H1 (cell line): Measurements from ENCODE around the gene OSGEP. TPM values are rescaled to one million over a fixed set of nuclear protein-coding genes. Genes with fewer than 3 reads are reported as not detected.

Experiments
- KDM5A ChIP-seq: fragments of 200-600 bp; IDR thresholded peaks from 2 replicates; pipeline ENCODE4 v1.7.1; 2012; ENCODE audit warnings: mild to moderate bottlenecking, low read length, inconsistent platforms, mixed read lengths
- RFX5 ChIP-seq: IDR thresholded peaks from 2 replicates; pipeline ENCODE4 v1.6.1; 2011; ENCODE audit warnings: low read depth, low read length, improper control_type of control experiment, borderline replicate concordance
- polyA plus RNA-seq, 7 experiments: library from polyadenylated mRNA; depleted of rRNA in 3 of 7; stranded (reverse) in 5 of 7; unstranded in 2 of 7; fragments of >200 nt in 5 of 7; fragments of 200-250 nt in 2 of 7; gene quantifications; 1 replicate in 5 of 7; 2 replicates in 1 of 7; 4 replicates in 1 of 7; pipeline versions ENCODE4 v1.2.1 to v1.2.3, GENCODE V29; 2011 to 2013; ENCODE audit warnings: missing spikeins in 2 of 7, mixed read lengths in 2 of 7
- total RNA-seq: library from RNA; stranded (reverse); fragmentation: NEBNext Ultra II Directional; extraction: Animal tissue kit (Norgen Biotek cat#: 25700); gene quantifications from 2 replicates; pipeline ENCODE4 v1.2.1, GENCODE V29; 2021
- TF ChIP-seq, protein P1 (sequence below), 3 experiments: IDR thresholded peaks; 1 replicate in 2 of 3; 2 replicates in 1 of 3; pipeline versions ENCODE4 v1.5.1 to v1.6.1; 2011; ENCODE audit warnings: low read length in 3 of 3, mild to moderate bottlenecking in 3 of 3, inconsistent platforms in 2 of 3, low read depth in 1 of 3, moderate library complexity in 1 of 3; ENCODE audit not compliant: insufficient read depth in 1 of 3; ENCODE audit errors: control extremely low read depth in 1 of 3

The OSGEP gene
- total and polyA plus RNA-seq, 2 of the 8 experiments (the other 6 are each of a cell fraction or from before 2014, with no cell fraction given): 34.4 to 78.6 TPM

DNA sequence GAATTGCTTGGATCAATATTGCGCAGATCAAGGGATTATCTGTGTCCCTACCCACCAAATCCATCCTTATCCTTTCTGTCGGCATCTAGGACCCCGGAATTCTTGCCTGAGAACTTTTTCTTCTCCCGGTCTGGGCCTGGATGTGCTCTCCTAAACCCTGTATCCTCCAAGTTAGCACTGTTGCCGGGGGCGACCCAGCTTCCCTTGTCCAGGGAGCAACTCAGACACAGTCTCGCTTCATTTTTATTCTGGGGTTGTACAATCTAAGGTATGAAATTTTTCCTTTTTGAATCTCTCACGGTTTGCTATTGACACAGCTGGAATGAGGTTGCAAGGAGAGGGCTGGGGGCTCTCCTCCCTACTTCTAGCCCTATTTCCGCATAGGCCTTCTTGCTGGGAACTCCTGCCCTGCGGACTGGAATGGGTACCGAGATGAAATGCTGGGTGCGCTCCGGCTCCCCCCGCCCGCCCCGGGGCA is 14.2 kb upstream of the OSGEP start (continued):
- TF ChIP-seq, protein P1, sequence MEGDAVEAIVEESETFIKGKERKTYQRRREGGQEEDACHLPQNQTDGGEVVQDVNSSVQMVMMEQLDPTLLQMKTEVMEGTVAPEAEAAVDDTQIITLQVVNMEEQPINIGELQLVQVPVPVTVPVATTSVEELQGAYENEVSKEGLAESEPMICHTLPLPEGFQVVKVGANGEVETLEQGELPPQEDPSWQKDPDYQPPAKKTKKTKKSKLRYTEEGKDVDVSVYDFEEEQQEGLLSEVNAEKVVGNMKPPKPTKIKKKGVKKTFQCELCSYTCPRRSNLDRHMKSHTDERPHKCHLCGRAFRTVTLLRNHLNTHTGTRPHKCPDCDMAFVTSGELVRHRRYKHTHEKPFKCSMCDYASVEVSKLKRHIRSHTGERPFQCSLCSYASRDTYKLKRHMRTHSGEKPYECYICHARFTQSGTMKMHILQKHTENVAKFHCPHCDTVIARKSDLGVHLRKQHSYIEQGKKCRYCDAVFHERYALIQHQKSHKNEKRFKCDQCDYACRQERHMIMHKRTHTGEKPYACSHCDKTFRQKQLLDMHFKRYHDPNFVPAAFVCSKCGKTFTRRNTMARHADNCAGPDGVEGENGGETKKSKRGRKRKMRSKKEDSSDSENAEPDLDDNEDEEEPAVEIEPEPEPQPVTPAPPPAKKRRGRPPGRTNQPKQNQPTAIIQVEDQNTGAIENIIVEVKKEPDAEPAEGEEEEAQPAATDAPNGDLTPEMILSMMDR (IDR thresholded peaks at IDR 0.05; ENCODE audit: control extremely low read depth in 1 of 3, insufficient read depth in 1 of 3, low read depth in 1 of 3, low read length in 3 of 3): no peak
- TF ChIP-seq RFX5: no peak
- TF ChIP-seq KDM5A: no peak
- TF ChIP-seq, all 59 proteins: peak for 0
